Middle frontal gyrus (tissue), 1 donor: Measurements from ENCODE around the gene ZYG11B.
"Not testable (repeated sequence)": the region's sequence is repeated elsewhere in the genome, so short reads cannot be mapped to it uniquely, and the experiment has no call there.

Experiments used
- DNase-seq: peaks from one replicate; pipeline ENCODE4 v3.0.0-alpha.2; 2015; ENCODE audit warnings: low spot score; ENCODE audit errors: extremely low spot score

The ZYG11B gene

GRCh38 chr1:52842643-52843310 lies 116.5 kb downstream of the ZYG11B start, which contains the start of gene ZYG11A:
Gene ZYG11A, plus strand, starts transcription at chr1:52842760. Its CDS starts 124 bp downstream, at chr1:52842884.
- DNase-seq: no peak

- not testable (repeated sequence) for DNase-seq
Measured at GRCh38 chr1:52845119-52845518, 118.9 kb downstream of the ZYG11B start.

GRCh38 chr1:52848423-52848822 lies 122.2 kb downstream of the ZYG11B start:
- no peak for DNase-seq

GRCh38 chr1:52850951-52851350 lies 124.7 kb downstream of the ZYG11B start:
- no peak for DNase-seq

GRCh38 chr1:52852854-52853253 lies 126.6 kb downstream of the ZYG11B start:
- DNase-seq: no peak

GRCh38 chr1:52855584-52855983 lies 129.3 kb downstream of the ZYG11B start:
- no peak for DNase-seq

- no peak for DNase-seq
Measured at GRCh38 chr1:52856026-52856425, 129.8 kb downstream of the ZYG11B start.

- no peak for DNase-seq
Measured at GRCh38 chr1:52857443-52857842, 131.2 kb downstream of the ZYG11B start.

GRCh38 chr1:52862666-52863458 lies 136.6 kb downstream of the ZYG11B start:
- DNase-seq: no peak

- no peak for DNase-seq
Measured at GRCh38 chr1:52867087-52867863, 141.0 kb downstream of the ZYG11B start.

GRCh38 chr1:52869727-52870126 lies 143.5 kb downstream of the ZYG11B start:
- DNase-seq: not testable (repeated sequence)

GRCh38 chr1:52876843-52877242 lies 150.6 kb downstream of the ZYG11B start:
- DNase-seq: no peak
